GM10266 (cell line): ENCODE results near the gene CAPRIN1.
"Not testable (repeated sequence)": the region's sequence is repeated elsewhere in the genome, so short reads cannot be mapped to it uniquely, and the experiment has no call there.

Experiments
- DNase-seq: peaks from one replicate; pipeline ENCODE4 v3.0.0; 2012; ENCODE audit errors: extremely low spot score
- TF ChIP-seq, protein P1 (sequence below): IDR thresholded peaks from 2 replicates; pipeline ENCODE4 v1.5.1; 2012; ENCODE audit warnings: mild to moderate bottlenecking, low read depth; ENCODE audit not compliant: control insufficient read depth, insufficient read depth; ENCODE audit errors: missing control alignments

CAPRIN1 gene

DNA sequence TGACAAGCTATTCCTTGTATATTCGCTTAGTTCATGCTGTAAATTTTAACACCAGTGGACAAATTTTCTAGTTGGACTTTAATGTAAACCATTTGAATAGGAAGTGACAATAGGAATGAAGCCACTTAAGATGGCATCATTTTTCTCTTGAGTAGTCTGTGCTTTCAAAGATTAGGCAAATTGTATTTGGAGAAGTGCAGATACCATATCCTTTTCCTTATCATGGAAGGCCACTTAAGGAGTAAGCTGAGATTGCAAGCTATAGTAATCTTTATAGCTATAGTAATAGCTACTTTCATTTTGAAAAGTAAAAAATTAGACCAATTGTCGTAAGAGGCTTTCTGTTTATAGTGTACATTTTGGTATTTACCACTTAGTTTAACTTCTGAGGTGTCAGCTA lies 12.8 kb downstream of the CAPRIN1 start:
- TF ChIP-seq, protein P1, sequence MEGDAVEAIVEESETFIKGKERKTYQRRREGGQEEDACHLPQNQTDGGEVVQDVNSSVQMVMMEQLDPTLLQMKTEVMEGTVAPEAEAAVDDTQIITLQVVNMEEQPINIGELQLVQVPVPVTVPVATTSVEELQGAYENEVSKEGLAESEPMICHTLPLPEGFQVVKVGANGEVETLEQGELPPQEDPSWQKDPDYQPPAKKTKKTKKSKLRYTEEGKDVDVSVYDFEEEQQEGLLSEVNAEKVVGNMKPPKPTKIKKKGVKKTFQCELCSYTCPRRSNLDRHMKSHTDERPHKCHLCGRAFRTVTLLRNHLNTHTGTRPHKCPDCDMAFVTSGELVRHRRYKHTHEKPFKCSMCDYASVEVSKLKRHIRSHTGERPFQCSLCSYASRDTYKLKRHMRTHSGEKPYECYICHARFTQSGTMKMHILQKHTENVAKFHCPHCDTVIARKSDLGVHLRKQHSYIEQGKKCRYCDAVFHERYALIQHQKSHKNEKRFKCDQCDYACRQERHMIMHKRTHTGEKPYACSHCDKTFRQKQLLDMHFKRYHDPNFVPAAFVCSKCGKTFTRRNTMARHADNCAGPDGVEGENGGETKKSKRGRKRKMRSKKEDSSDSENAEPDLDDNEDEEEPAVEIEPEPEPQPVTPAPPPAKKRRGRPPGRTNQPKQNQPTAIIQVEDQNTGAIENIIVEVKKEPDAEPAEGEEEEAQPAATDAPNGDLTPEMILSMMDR = no peak
- no peak for DNase-seq

DNA sequence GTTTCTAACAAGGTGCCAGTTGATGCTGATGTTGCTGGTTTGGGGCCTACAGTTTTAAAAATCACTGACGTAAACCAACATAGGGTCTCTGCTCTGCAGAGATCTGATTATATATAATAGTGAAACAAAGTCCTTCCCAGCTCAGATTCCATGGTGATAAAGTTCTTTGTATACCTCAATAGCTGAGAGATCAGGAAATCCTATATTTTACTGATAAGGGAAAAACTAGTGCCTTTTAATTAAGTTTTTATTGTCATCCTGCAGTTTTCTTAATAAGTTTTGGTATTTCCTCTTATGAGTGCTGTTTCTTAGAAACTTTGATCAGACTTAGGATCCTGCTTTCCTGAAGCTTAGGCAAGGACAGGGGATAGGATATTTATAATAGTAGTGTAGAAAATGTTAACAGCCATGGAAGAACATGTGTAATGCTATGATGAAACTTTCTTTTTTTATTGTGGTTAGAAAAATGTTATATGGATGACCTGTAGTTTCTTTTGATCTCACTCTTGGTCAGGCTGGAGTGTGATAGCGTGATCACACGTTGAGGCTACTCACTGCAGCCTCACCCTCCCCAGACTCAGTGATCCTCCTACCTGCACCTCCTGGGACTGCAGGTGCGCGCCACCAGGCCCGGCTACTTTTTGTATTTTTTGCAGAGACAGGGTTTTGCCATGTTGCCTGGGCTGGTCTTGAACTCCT lies 14.1 kb downstream of the CAPRIN1 start:
- TF ChIP-seq, protein P1 = no peak
- DNase-seq = no peak

DNA sequence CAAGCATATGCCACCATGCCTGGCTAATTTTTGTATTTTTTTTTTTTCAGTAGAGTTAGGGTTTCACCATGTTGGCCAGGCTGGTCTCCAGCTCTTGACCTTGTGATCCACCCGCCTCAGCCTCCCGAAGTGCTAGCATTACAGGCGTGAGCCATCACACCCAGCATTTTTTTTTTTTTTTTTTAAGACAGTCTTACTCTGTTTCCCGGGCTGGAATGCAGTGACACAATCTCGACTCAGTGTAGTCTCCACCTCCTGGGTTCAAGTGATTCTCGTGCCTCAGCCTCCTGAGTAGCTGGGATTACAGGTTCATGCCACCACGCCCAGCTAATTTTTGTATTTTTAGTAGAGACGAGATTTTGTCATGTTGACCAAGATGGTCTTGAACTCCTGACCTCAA lies 15.2 kb downstream of the CAPRIN1 start:
- DNase-seq = not testable (repeated sequence)

DNA sequence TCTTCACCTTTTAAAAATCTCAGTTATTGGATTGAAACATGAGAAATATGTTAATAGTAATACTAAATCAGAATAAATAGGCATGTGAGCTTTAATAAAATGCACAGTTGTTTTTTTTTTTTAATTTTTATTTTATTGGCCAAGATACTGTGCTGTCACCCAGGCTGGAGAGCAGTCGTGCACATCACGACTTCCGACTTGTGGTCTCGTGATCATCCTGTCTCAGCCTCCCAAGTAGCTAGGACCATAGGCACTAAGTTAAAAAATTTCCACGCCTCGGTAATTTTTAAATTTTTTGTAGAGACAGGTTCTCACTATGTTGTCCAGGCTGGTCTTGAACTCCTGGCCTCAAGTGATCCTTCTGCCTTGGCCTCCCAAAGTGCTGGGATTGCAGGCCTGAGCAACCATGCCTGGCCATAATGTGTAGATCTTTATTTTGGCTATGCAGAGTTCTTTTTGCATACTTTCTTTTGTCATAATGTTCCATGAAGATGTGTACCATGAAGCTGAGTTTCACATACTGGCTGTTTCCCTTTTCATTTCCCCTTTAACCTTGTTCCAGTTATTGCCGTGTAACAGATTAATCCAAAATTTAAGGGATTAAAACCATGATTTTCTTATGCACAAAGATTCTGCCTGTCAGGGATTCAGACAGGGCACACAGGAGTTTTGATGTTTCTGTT lies 16.0 kb downstream of the CAPRIN1 start:
- TF ChIP-seq, protein P1 = no peak
- DNase-seq = no peak

DNA sequence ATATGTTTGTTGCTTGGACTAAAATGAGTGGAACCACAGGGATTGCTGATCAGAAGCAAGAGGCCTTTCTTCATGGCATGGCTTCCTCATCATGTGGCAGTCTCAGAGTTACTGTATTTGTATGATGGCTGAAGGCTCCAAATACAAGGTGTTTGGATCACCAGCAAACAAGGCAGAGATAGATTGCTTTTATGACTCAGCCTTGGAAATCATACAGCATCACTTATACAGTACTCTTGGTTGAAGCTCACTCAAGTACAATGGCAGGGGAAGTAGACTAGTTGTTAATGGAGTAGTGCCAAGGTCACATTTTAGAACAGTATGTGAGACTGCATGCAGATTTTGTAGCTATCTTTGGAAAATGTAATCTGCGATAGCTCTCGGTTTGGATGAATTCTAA lies 16.6 kb downstream of the CAPRIN1 start:
- TF ChIP-seq, protein P1 = no peak
- DNase-seq = no peak

DNA sequence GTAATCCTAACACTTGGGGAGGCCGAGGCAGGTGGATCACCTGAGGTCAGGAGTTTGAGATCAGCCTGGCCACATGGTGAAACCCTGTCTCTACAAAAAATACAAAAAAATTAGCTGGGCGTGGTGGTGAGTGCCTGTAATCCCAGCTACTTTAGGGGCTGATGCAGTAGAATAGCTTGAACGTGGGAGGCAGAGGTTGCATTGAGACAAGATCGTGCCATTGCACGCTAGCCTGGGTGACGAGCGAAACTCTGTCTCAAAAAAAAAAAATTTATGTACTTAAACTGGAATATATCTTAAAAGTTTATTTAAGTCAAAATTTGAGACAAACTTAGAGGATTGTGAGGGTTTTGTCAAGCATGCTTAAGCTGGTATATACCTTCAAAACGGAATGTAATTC lies 19.8 kb downstream of the CAPRIN1 start:
- DNase-seq = not testable (repeated sequence)

DNA sequence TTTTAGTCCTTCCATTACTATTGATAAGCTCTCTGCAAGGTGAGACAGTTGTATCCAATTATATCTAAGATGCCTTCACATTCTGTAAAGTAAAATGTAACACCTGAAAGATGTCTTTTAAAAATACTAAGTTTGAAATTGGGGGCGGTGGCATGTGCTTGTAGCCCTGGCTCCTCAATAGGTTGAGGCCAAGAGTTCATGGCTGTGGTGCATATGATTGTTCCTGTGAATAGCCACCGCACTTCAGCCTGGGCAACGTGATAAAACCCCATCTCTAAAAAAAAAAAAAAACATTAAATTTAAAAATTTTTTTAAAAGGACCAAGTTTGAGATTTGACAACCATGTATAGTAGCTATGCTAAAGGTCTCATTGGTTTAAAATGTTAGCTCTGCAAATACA lies 20.5 kb downstream of the CAPRIN1 start:
- no peak for DNase-seq
- TF ChIP-seq, protein P1 = no peak

DNA sequence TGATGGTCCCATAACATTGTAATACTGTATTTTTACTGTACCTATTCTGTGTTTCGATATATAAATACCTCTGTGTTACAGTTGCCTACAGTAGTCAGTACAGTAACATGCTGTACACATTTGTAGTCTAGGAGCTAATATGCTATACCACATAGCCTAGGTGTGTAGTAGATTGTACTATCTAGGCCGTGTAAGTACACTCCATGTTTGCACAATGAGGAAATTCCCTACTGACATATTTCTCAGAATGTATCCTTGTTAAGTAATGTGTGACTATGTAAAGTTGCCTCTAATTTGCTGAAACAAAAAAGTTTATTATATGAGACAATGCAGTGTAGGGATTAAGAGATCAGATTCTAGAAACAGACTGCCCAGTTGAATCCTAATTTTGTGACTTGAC lies 21.3 kb downstream of the CAPRIN1 start:
- TF ChIP-seq, protein P1 = no peak
- DNase-seq = no peak
